GM21825 (cell line): Measurements from ENCODE around the gene SPOCK3.

Experiments
- ATAC-seq: cut with Tn5 transposase; IDR thresholded peaks from one replicate; pipeline ENCODE4 v1.9.1; 2021; ENCODE audit warnings: mild to moderate bottlenecking, moderate library complexity; ENCODE audit not compliant: unreplicated experiment

The SPOCK3 gene

GRCh38 chr4:167177925-167178324, 56.4 kb downstream of the SPOCK3 start:
- no peak for ATAC-seq

- no peak for ATAC-seq
These were observed 57.4 kb downstream of the SPOCK3 start for GRCh38 chr4:167176723-167177367.

- no peak for ATAC-seq
These were observed 62.4 kb downstream of the SPOCK3 start for GRCh38 chr4:167171928-167172327.

- no peak for ATAC-seq
These were observed 65.7 kb downstream of the SPOCK3 start for GRCh38 chr4:167168611-167169010.

- ATAC-seq = no peak
These were observed 83.7 kb downstream of the SPOCK3 start for GRCh38 chr4:167150587-167150986.

GRCh38 chr4:167144605-167145004, 89.7 kb downstream of the SPOCK3 start:
- ATAC-seq = no peak

- no peak for ATAC-seq
These were observed 91.3 kb downstream of the SPOCK3 start for GRCh38 chr4:167143018-167143417.

GRCh38 chr4:167136270-167136669, 98.0 kb downstream of the SPOCK3 start:
- ATAC-seq = no peak

GRCh38 chr4:167129146-167129545, 105.1 kb downstream of the SPOCK3 start:
- no peak for ATAC-seq

- no peak for ATAC-seq
These were observed 114.9 kb downstream of the SPOCK3 start for GRCh38 chr4:167119392-167119791.

- no peak for ATAC-seq
These were observed 117.0 kb downstream of the SPOCK3 start for GRCh38 chr4:167117273-167117672.

GRCh38 chr4:167114416-167114971, 119.8 kb downstream of the SPOCK3 start:
- ATAC-seq = no peak

GRCh38 chr4:167111622-167112021, 122.7 kb downstream of the SPOCK3 start:
- ATAC-seq = no peak

- no peak for ATAC-seq
These were observed 123.2 kb downstream of the SPOCK3 start for GRCh38 chr4:167111092-167111491.

GRCh38 chr4:167109859-167110258, 124.4 kb downstream of the SPOCK3 start:
- no peak for ATAC-seq

GRCh38 chr4:167105857-167106256, 128.4 kb downstream of the SPOCK3 start:
- no peak for ATAC-seq

GRCh38 chr4:167102475-167102874, 131.8 kb downstream of the SPOCK3 start:
- ATAC-seq = no peak

GRCh38 chr4:167101035-167101434, 133.3 kb downstream of the SPOCK3 start:
- no peak for ATAC-seq

- no peak for ATAC-seq
These were observed 134.2 kb downstream of the SPOCK3 start for GRCh38 chr4:167100120-167100519.

- ATAC-seq = no peak
These were observed 146.2 kb downstream of the SPOCK3 start for GRCh38 chr4:167088115-167088514.

GRCh38 chr4:167084321-167084720, 150.0 kb downstream of the SPOCK3 start:
- no peak for ATAC-seq

- ATAC-seq = no peak
These were observed 154.5 kb downstream of the SPOCK3 start for GRCh38 chr4:167079762-167080161.

- ATAC-seq = no peak
These were observed 181.6 kb downstream of the SPOCK3 start for GRCh38 chr4:167052631-167053091.
